HG03439 (cell line): ENCODE results near the gene CXCL11.
"Not testable (repeated sequence)": the region's sequence is repeated elsewhere in the genome, so short reads cannot be mapped to it uniquely, and the experiment has no call there.

Experiments
- ATAC-seq: cut with Tn5 transposase; IDR thresholded peaks from one replicate; pipeline ENCODE4 v1.9.1; 2021; ENCODE audit warnings: mild to moderate bottlenecking, moderate library complexity; ENCODE audit not compliant: unreplicated experiment

Gene CXCL11

DNA sequence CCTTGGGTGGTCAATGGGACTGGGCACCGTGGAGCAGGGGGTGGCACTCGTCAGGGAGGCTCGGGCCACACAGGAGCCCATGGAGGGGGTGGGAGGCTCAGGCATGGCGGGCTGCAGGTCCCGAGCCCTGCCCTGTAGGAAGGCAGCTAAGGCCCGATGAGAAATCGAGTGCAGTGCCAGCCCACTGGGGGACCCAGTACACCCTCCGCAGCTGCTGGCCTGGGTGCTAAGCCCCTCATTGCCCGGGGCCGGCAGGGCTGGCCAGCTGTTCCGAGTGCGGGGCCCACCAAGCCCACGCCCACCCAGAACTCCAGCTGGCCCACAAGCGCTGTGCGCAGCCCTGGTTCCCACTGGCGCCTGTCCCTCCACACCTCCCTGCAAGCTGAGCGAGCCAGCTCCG is 7.4 kb upstream of the CXCL11 start:
- ATAC-seq = not testable (repeated sequence)

DNA sequence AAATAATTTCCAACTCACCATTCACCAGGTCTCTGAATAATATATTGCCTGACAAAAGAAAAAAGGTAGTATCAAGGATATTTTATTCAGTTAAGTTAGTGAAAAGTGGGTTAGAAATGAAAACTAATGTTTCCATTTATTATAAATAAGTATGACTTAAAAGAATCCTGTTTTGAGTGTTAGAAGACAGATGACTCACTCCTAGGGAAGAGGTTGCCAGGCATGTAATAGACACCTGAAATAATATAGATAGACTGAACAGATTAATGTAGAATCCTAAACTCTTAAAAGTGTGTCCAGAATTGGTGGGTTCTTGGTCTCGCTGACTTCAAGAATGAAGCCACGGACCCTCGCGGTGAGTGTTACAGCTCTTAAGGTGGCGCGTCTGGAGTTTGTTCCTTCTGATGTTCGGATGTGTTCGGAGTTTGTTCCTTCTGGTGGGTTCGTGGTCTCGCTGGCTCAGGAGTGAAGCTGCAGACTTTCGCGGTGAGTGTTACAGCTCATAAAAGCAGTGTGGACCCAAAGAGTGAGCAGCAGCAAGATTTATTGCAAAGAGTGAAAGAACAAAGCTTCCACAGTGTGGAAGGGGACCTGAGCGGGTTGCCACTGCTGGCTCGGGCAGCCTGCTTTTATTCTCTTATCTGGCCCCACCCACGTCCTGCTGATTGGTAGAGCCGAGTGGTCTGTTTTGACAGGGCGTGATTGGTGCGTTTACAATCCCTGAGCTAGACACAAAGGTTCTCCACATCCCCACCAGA is 6.5 kb upstream of the CXCL11 start:
- not testable (repeated sequence) for ATAC-seq

DNA sequence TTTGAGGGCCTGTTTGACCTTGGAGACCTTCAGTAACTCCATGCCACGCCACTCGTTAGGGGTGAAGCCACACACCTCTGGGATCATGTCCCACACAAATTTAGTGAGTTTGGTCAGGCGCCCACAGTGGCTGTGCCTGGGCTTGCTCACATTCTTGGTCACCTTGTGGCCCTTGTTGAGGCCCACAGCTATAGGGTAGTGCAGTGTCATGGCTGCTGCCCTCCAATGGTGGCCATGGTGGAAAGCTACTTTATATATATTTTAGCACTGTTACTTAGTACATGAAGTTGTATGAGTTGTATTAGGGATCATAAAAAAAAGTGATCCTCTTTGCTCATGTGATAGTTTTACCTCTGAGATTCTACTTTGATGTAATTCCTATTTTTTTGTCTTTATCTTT is 985 bp upstream of the CXCL11 start:
- ATAC-seq = no peak

DNA sequence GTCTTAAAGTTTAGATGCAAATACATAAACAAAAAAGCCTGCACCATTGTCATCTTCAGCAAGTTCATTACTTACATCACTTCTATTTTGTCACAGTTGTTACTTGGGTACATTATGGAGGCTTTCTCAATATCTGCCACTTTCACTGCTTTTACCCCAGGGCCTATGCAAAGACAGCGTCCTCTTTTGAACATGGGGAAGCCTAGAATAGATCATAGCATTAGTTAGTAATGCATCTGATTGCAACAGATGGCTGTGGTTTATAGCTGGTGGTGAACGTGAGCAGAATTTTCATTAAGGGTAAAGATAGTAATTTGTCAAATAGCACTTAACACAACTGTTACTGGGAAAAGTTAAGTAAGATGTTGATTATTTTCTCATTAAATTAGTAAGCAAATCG is 729 bp downstream of the CXCL11 start:
- ATAC-seq = no peak

DNA sequence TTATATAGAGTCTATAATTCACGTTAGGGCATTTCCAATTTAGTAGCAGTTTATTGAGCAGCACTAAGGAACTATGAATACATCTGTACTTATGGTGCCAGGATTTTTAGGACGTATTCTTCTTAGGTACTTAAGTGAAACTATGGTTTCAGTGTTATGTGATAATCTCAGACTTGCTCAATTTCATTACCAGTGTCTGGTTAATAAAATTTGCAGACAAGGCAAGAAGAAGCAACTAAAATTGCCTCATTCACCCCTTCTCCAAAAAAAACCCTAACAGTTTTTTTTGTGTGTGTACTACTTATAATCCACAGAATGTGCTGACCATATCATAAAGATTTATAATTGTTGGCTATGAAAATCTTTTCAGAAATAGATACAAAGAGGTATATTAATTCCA is 6.6 kb downstream of the CXCL11 start:
- ATAC-seq = no peak

DNA sequence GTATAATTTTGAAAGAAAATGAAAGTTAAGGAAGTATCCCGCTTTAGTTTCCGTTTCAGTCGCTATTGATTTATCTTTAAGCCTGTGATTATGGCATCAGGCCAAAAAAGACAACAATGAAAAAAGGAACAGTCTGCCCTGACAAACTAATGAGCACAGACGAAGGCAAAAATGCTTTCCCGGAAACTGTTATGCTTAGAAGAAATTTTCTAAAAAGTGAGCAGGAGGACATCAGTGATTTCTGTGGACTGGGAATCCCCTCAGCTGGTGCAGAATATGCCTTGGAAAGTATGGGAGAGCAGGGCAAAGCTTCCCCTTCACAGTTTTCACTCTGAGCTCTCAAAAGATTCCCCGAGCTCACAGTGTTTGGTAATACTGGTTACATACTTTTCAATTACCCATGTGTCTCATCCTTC is 7.5 kb downstream of the CXCL11 start:
- no peak for ATAC-seq

DNA sequence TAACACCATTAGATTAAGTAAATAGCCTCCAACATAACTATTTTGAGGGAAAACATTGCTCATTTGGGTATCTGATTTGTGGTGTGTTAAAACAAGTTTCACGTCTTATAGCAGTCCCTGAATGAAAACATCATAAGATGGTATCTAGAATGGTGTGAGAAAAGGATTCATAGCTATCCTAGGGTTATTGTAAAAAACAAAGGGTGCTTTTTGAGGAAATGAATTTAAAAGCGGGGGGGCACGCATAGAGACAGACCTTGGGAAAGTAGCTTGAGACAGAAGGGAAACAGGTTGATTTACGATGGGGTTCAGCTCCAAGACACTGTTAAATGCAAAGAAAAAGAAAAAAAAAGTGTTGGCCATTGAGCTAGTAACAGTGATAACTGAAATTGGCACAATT is 11.8 kb downstream of the CXCL11 start:
- no peak for ATAC-seq

DNA sequence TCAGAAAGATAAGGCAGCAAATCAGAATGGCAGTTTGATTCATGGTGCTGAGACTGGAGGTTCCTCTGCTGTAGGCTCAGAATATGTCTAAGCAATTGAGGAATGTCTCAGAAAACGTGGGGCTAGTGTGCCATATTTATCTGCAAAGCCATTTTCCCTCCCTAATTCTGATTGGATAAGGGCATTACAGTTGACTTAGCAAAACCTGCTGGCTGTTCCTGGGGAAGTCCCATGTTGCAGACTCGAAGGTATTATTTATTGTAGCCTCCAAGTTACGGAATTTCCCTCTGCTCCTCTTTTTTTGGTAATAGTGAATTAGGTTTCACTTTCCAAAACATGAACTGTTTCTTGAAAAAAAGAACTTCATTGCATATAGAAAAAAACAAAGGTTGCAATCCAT is 12.5 kb downstream of the CXCL11 start, which contains the start of gene CXCL10:
Gene CXCL10, minus strand, starts transcription at position 109 of the 400 bp plus-strand sequence. Its CDS starts 66 bp downstream, at position 43.
- ATAC-seq = no peak

DNA sequence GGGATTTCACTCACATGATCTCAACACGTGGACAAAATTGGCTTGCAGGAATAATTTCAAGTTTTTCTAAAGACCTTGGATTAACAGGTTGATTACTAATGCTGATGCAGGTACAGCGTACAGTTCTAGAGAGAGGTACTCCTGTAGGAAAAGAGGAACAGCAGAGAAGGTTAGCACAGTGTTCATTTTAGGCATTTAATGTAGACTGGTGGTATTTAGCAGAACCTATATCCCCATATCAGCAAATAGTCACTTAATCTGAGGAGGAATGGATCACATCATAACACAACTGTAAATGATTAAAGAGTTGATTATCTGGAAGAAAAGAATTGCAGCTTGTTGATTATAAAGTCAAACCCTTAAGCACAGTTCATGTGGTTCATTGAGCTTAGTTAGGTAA is 13.2 kb downstream of the CXCL11 start:
- no peak for ATAC-seq

DNA sequence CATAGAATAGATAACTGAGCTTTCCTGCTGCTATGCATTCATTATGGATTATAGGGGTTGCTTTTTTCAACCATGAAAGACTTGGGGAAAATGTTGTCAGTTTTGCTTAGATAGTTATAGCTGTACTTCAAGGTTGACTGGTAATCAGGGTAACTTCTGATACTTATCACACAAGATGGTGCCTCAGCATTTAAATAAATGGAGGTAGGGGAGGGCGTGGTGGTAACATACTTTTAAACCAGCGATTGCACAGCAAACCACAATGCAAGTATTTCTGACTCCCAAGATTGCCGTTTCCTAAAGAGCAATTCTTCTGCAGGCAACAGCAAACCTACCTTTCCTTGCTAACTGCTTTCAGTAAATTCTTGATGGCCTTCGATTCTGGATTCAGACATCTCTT is 13.8 kb downstream of the CXCL11 start:
- ATAC-seq = no peak

DNA sequence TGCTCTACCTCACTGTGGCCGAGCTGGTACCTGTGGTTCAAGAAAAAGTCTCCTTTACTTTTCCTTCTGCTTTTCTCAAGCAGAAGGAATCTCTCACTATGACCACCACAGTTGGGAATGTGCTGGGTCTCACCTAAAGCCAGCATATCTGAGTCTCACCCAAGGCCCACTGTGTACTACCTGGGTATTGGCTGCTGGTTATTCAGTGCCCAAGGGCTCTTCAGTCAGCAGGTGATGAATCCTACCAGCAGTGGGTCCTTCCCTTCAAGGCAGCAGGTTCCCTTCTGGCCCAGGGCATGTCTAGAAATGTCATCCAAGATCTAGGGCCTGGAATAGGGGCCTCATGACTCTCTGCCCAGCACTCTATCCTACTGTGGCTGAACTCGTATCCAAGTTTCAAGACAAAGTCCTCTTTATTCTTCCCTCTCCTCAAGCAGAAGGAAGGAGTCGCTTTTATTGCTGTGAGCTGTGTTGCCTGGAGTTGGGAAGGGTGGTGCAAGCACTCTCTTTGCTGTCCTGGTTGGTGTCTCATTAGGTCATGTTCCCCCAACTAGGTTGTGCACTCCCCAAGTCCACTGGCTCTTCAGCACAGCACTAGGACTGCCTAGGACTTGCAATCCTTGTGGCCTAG is 18.7 kb downstream of the CXCL11 start:
- no peak for ATAC-seq

DNA sequence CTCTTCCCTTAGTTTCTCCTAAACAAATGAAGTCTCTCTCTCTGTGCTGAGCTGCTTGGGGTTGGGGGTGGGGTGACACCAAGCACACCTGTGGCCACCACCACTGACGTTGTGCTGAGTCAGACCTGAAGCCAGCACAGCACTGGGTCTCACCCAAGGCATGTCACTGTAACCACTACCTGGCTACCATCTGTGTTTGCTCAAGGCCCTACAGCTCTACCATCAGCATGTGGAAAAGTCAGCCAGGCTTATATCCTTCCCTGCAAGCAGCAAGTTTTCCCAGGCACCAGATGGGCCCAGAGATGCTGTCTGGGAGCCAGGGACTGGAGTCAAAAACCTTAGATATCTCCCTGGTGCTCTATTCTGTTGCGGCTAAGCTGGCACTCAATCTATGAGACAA is 19.5 kb downstream of the CXCL11 start:
- ATAC-seq = peak; percentile 68

DNA sequence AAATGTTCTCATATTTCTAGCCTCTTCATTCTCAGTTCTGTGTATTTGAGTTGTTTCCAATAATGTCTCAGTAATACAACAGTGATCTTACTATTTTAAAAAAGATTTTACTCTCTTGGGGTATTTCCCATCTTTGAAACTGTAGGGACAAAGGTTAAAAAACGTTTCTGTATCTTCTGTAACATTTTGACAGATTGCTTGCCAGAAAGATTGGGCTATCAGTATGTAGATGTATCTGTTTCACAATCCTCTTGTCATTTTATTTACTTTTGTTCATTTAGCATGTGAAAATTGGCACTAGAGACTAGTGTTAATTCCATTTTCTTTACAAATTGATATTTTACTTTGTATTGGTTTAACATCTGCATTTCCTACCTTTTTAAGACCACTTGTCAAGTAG is 22.3 kb downstream of the CXCL11 start:
- no peak for ATAC-seq

DNA sequence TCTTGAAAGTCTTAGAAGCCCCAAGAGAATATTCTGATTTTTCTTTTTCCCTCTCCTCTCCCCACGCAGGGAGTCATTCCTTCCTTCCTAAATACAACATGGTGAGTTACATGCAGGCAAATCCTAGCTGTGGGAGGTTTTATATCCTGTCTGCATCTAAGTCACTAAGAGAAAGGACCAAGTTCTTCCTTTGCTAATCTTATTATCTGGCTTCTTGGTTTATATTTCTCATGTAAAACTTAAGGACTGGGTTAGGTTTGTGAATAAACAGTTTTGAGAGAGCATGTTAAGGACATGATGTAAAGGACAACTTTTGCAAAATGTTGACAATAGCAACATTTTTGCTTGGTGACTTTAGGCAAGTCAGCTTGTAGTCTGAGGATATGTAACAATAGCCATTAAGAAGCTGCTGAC is 23.5 kb downstream of the CXCL11 start:
- ATAC-seq = no peak

DNA sequence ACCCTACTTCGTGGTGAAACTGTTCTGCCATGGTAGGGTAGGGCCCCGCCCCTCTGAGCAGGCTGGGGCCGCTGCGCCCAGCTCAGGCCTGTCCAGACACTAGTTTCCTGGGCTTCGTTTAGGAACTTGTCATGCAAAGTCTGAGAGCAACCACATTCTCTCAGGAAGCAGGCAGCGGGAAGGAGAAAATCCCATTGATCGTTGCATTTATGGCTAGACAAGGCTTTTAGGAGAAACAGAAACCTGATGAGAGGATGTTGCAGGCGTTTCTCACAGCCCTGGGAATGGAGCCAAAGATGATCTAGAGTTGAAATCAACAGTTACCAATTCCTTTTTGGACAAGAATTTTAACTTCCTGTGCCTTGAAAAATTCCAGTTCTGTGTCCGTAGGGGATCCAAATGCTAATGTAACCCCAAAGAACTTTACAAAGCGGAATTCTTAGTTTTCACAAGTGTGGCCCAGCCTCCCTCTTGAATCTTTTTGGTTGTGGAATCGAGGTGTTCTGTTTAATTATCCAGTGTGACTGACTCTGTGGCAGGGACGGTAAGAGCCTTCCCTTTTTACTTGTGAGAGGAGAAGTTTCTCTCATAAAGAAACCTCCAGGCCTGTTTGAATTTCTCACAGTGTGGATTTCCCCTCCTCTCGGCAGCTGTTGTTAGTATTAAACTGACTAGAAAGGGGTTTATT is 24.0 kb downstream of the CXCL11 start:
- peak; percentile 64 for ATAC-seq

DNA sequence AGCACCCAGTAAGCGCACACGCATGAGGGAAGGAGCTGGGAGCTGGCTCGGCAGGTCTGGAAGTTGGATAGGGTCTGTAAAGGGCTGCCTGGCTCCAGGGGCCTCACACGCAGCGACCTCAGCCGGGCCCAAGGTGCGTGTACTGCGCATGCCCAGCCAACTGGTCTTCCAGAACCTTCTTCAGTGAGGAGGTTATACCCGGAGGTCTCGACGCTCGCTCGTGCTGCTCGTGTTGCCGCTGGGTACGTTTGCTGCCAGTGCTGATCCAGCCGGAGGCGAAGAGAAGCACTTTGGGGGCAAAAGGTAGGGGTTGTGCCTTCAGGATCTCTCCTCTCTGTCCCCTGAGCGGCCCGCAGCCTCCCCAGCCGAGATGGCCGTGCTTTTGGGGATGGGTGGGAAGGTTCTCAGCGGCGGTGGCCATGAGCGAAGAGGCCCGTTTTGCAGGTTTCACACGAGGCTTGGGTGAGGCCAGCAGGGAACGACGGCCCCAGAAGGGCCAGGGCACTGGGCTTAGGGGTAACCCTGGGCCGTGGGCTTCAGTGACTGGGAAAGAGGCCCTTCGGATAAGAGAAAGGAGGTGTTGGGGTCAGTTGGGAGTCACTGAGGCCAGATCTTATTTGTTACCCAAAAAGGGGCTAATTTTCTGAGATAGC is 24.7 kb downstream of the CXCL11 start:
- no peak for ATAC-seq

DNA sequence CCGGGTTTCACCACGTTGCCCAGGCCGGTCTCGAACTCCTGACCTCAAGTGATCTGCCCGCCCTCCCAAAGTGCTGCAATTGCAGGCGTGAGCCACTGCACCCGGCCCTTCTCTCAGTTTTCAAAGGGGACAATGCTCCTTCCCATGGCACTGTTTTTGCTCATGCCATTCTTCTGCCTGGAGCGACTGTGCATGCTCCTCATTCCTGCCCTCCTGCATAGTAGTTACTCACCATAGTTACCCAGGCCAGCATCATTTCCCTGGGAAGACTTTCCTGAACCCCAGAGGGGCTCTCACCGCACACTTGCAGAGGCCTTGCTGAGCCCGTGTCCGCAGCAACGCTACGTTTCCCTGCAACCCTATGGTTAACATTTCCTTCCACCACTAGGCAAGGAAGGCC is 25.3 kb downstream of the CXCL11 start:
- no peak for ATAC-seq

DNA sequence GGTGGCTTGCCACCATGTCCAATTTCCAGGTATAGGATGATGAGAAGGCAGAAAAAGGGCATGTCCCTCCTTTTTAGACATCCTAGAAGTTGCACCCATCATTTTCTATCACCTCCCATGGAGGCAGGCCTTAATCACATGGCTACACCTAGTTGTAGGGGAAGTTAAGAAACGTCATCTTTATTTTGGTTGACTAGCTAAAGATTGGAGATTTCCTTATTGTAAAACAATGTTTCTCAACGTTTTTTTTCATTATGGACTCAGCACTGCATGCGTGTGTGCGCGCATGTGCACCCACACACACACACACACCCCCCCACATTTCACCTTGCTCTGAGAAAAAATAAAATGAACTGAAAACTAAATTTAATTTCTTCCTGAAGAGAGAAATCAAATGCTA is 26.6 kb downstream of the CXCL11 start:
- ATAC-seq = no peak

DNA sequence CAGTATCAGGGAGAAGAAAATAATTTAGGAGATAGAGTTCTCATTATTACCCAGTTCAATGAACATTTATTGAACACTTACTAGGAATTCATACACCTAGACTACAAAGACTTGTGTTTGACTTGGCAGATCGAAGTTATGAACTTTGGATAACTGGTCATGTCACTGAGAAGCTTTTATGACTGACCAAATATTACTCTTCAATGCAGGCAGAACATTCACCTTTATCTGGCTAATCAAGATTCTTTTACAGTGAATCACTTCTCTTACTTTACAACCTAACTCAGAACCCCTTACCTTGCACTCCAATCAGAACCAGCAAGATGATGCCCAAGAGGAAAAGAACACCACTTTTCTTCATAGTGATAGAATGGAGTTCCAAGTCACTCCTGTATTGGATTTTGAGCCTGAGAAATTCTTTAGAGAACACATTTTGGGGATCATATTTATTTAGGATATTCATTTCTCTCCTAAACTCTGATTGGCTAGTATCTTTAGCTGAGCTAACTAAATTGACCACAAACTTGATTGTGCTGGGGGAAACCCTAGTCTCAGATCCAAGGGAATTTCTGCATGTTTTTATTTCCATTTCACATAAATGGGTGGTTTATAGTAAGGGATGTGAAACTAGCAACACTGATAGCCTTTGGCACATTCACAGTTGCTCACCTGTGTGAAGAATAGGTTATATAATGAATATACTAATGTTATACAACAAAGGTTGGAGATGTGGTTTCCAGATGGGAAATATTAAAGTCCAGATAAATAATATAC is 28.6 kb downstream of the CXCL11 start, which contains the start of gene CXCL9:
Gene CXCL9, minus strand, starts transcription at position 421 of the 774 bp plus-strand sequence. Its CDS starts 60 bp downstream, at position 361.
- no peak for ATAC-seq

DNA sequence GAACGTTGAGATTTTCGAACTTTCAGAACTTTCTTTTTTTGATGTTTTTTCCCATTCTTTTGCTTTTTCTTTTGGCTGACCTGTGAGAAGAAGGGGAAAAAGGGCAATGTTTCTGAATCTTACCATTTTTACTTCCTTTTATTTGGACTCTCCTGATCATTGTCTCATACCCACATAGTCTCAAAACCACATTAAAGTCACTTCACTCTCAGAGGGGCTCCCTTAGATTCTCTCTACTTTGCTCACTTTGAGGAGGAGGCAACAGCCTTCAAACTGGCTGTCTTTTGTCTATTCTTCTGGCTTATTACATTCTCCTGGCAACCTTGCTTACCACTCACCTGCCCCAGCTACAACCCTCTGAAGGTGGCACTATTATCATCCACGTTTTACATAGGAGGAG is 32.2 kb downstream of the CXCL11 start:
- no peak for ATAC-seq

DNA sequence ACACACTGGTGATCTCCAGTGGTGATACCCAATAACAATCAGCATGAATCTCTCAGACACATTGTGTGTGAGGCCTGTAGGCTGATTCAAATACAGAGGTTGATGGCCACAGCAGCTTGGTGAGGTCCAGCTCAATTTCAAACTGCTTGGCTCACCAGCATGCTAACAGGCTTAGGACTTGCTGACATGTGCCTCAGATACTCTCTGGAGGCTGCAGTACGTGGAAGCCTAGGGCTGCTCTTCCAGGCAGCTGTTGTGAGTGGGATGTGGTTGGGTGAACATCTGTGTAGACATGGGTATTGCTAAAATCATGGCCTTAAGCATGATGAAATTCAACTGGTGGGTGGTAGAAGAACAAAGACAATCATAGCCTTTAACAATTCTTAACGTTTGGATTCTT is 32.8 kb downstream of the CXCL11 start:
- ATAC-seq = no peak
